GM12878 (cell line): ENCODE data around the gene SOCS1. TPM values are rescaled to one million over a fixed set of nuclear protein-coding genes. Genes with fewer than 3 reads are reported as not detected.

Experiments used
- ATAC-seq: fragments of 200-7000 bp; cut with Tn5 transposase; 3 replicates; pipeline ENCODE4 v1.9.1; 2020; ENCODE audit warnings: mild to moderate bottlenecking, moderate library complexity
- BruUV-seq: library from RNA; stranded (reverse); fragments of 400-500 nt; replicated peaks from 2 replicates; lab custom pipeline; 2021; lab: Mats Ljungman, UMichigan
- CTCF ChIA-PET: fragments of 300-600 bp; sonication (Branson Sonifier 250); formaldehyde crosslinking; extraction: SDS; loops from one replicate; lab custom pipeline; 2021; ENCODE audit warnings: inconsistent platforms; lab: Yijun Ruan, JAX
- POLR2A ChIA-PET: fragments of 350-600 bp; formaldehyde crosslinking; extraction: SDS; loops from one replicate; lab custom pipeline; 2021; ENCODE audit warnings: inconsistent platforms; lab: Charles Lee
- RAD21 ChIA-PET: fragments of 300-600 bp; sonication (Branson Sonifier 250); formaldehyde crosslinking; loops from one replicate; lab custom pipeline; 2023; ENCODE audit warnings: antibody characterized with exemption; ENCODE audit not compliant: unreplicated experiment; lab: Charles Lee
- SMC1A ChIA-PET: fragments of 300-600 bp; sonication (Branson Sonifier 250); formaldehyde crosslinking; loops from one replicate; lab custom pipeline; 2023; ENCODE audit not compliant: unreplicated experiment, uncharacterized antibody; lab: Charles Lee
- DNase-seq: peaks from one replicate; pipeline ENCODE4 v3.0.0-alpha.2; 2011; ENCODE audit warnings: low read depth, low spot score
- FAIRE-seq: peaks from 3 replicates; lab custom pipeline; 2011; peaks lifted over from hg19 to GRCh38; lab: Jason Lieb, UNC
- H2AFZ ChIP-seq: 2 replicates; pipeline ENCODE4 v1.6.0; 2011; ENCODE audit warnings: low read depth, low read length, control low read depth; ENCODE audit not compliant: control insufficient read depth
- H3K27ac ChIP-seq: 2 replicates; pipeline ENCODE4 v1.5.1; 2011; ENCODE audit warnings: control low read depth; ENCODE audit not compliant: control insufficient read depth, insufficient read depth
- H3K27me3 ChIP-seq, 2 experiments: replicated peaks in 1 of 2; 2 replicates each; pipeline versions ENCODE4 v1.6.0 to v1.6.1; 2011; ENCODE audit warnings: low read length in 1 of 2; ENCODE audit not compliant: control insufficient read depth in 2 of 2, insufficient read depth in 2 of 2
- H3K36me3 ChIP-seq, 2 experiments: 2 replicates each; pipeline ENCODE4 v1.5.1; 2011; ENCODE audit warnings: low read length in 1 of 2; ENCODE audit not compliant: control insufficient read depth in 2 of 2, insufficient read depth in 2 of 2
- H3K4me1 ChIP-seq: 2 replicates; pipeline ENCODE4 v1.6.1; 2011; ENCODE audit warnings: mild to moderate bottlenecking, low read length, moderate library complexity, mixed read lengths; ENCODE audit not compliant: control insufficient read depth, insufficient read depth
- H3K4me2 ChIP-seq: 2 replicates; pipeline ENCODE4 v1.6.0; 2011; ENCODE audit warnings: control low read depth; ENCODE audit not compliant: control insufficient read depth, insufficient read depth
- H3K4me3 ChIP-seq: fragments of 200-600 bp; sonication (generic); 2 replicates; pipeline ENCODE4 v1.5.1; 2016
- H3K79me2 ChIP-seq: 2 replicates; pipeline ENCODE4 v1.6.0; 2011; ENCODE audit warnings: low read length; ENCODE audit not compliant: control insufficient read depth, insufficient read depth
- H3K9ac ChIP-seq: 2 replicates; pipeline ENCODE4 v1.8.0; 2011; ENCODE audit warnings: low read length, control low read depth, mixed read lengths; ENCODE audit not compliant: control insufficient read depth, insufficient read depth
- H3K9me3 ChIP-seq: replicated peaks from 3 replicates; pipeline ENCODE4 v1.5.1; 2011; ENCODE audit warnings: mild to moderate bottlenecking, low read length; ENCODE audit not compliant: control insufficient read depth, insufficient read depth
- H4K20me1 ChIP-seq: 2 replicates; pipeline ENCODE4 v1.6.0; 2011; ENCODE audit not compliant: control insufficient read depth, insufficient read depth
- ATF7 ChIP-seq: fragments of 450-650 bp; IDR thresholded peaks from 2 replicates; pipeline ENCODE4 v1.6.1; 2016; ENCODE audit warnings: low read depth, mild to moderate bottlenecking
- EP300 ChIP-seq, 2 experiments: fragments of 150-350 bp in 1 of 2; IDR thresholded peaks; 2 replicates each; pipeline ENCODE4 v1.6.1; 2011 to 2012; ENCODE audit warnings: low read depth in 2 of 2, low read length in 2 of 2, borderline replicate concordance in 1 of 2, improper control_type of control experiment in 1 of 2, inconsistent platforms in 1 of 2; ENCODE audit not compliant: control insufficient read depth in 1 of 2
- FOS ChIP-seq: IDR thresholded peaks from 3 replicates; pipeline ENCODE4 v1.6.1; 2011; ENCODE audit warnings: borderline replicate concordance; ENCODE audit not compliant: insufficient read length; ENCODE audit errors: extremely low read depth
- MTA3 ChIP-seq: IDR thresholded peaks from 2 replicates; pipeline ENCODE4 v1.6.1; 2012; ENCODE audit warnings: low read length, inconsistent platforms, borderline replicate concordance
- MXI1 ChIP-seq: fragments of 150-350 bp; IDR thresholded peaks from 2 replicates; pipeline ENCODE4 v1.6.1; 2011; ENCODE audit warnings: low read depth, mild to moderate bottlenecking, inconsistent platforms, low read length, improper control_type of control experiment
- NFIC ChIP-seq: IDR thresholded peaks from 2 replicates; pipeline ENCODE4 v1.6.1; 2012; ENCODE audit warnings: low read depth, mild to moderate bottlenecking, inconsistent platforms, low read length, moderate library complexity
- PKNOX1 ChIP-seq: fragments of 450-650 bp; IDR thresholded peaks from 2 replicates; pipeline ENCODE4 v1.6.1; 2016; ENCODE audit warnings: mild to moderate bottlenecking
- POLR2A ChIP-seq: IDR thresholded peaks from 2 replicates; pipeline ENCODE4 v1.6.1; 2011; ENCODE audit warnings: low read depth, mild to moderate bottlenecking, low read length
- POLR2AphosphoS5 ChIP-seq: IDR thresholded peaks from 2 replicates; pipeline ENCODE4 v1.6.1; 2011; ENCODE audit warnings: mild to moderate bottlenecking, low read length, inconsistent platforms
- RAD21 ChIP-seq: IDR thresholded peaks from 2 replicates; pipeline ENCODE4 v1.6.1; 2011; ENCODE audit warnings: mild to moderate bottlenecking, low read depth, low read length, moderate library complexity; ENCODE audit not compliant: insufficient read depth
- SUZ12 ChIP-seq: fragments of 200-600 bp; sonication (generic); IDR thresholded peaks from one replicate; pipeline ENCODE4 v1.6.1; 2018; ENCODE audit warnings: antibody characterized with exemption, mild to moderate bottlenecking; ENCODE audit not compliant: unreplicated experiment
- TBL1XR1 ChIP-seq: IDR thresholded peaks from 2 replicates; pipeline ENCODE4 v1.6.1; 2012; ENCODE audit warnings: low read depth, low read length, improper control_type of control experiment
- ZBTB33 ChIP-seq: fragments of 450-650 bp; IDR thresholded peaks from 2 replicates; pipeline ENCODE4 v1.6.1; 2017; ENCODE audit warnings: mild to moderate bottlenecking
- ZNF592 ChIP-seq: fragments of 450-650 bp; IDR thresholded peaks from 2 replicates; pipeline ENCODE4 v1.6.1; 2017; ENCODE audit warnings: mild to moderate bottlenecking, moderate library complexity
- ZZZ3 ChIP-seq: IDR thresholded peaks from 2 replicates; pipeline ENCODE4 v1.6.1; 2011; ENCODE audit warnings: low read depth; ENCODE audit not compliant: control insufficient read depth, insufficient read length
- WGBS: methylation state at CpG from one replicate; pipeline ENCODE4 v1.1.6; 2016; ENCODE audit warnings: low lambda C conversion rate; ENCODE audit not compliant: insufficient replicate concordance, insufficient coverage; ENCODE audit errors: missing lambda C conversion rate; 5-methylcytosine and 5-hydroxymethylcytosine counted together
- in situ Hi-C: fragments of 300-500 bp; cut with MboI; formaldehyde crosslinking; loops from 9 replicates; pipeline ENCODE4 v1.14.3; 2018; ENCODE audit warnings: mixed read lengths
- intact Hi-C: fragments of 100-400 bp; cut with micrococcal nuclease; formaldehyde crosslinking; loops from one replicate; pipeline ENCODE4 v1.14.2; 2022; ENCODE audit not compliant: unreplicated experiment
- polyA plus RNA-seq, 11 experiments: library from polyadenylated mRNA; depleted of rRNA in 4 of 11; unstranded in 6 of 11; stranded (reverse) in 5 of 11; fragments of >200 nt; fragmentation: Nextera tagmentation in 4 of 11; fragmentation: Illumina TruSeq in 1 of 11; extraction: Ambion mirVana in 4 of 11; extraction: Trizol in 1 of 11; gene quantifications; 1 replicate in 1 of 11; 2 replicates in 10 of 11; pipeline versions ENCODE4 v1.2.1 to v1.2.3, GENCODE V29; 2011 to 2016; ENCODE audit warnings: inconsistent platforms in 2 of 11, missing spikeins in 2 of 11, low read depth in 1 of 11
- total RNA-seq, 4 experiments: library from RNA; depleted of rRNA in 3 of 4; stranded (reverse); fragments of >200 nt in 3 of 4; fragmentation: Illumina TruSeq in 1 of 4; extraction: Trizol in 1 of 4; gene quantifications; 2 replicates each; pipeline versions ENCODE4 v1.2.1 to v1.2.3, GENCODE V29; 2013 to 2021

SOCS1 gene
- total and polyA plus RNA-seq, 10 of the 15 experiments (the other 5 are each of a cell fraction or from before 2014, with no cell fraction given): 0.42 to 39.8 (median 11.2) TPM

GRCh38 chr16:11240636-11241473 lies 15.1 kb downstream of the SOCS1 start:
- intact Hi-C loops (no loop called here), in situ Hi-C loops (no loop called here)
- no peaks in the 10 kb centered on the region for H3K27me3 ChIP-seq
- SMC1A ChIA-PET: no interaction called here
- 73% methylated on average over 10 of the region's 10 CpGs for WGBS
- no TSS peak for BruUV-seq
- H4K20me1 ChIP-seq: no peaks in the 10 kb centered on the region
- DNase-seq (no peak), ATAC-seq (no peak), FAIRE-seq (no peak)
- H3K9me3 ChIP-seq: no peaks in the 10 kb centered on the region
- H3K4me3 ChIP-seq: no peak overlapping the region
- POLR2A ChIA-PET: interaction anchor here (1.2 kb wide), 1 partner anchor 11 kb away, joined by 5 read pairs; no protein-coding TSS in a partner anchor
- H3K4me1 ChIP-seq: peaks cover 3% of the 10 kb centered on the region; the same call in 1 of the 2 replicates
- CTCF ChIA-PET: no interaction called here
- no peaks in the 10 kb centered on the region for H3K79me2 ChIP-seq
- H2AFZ ChIP-seq: no peak overlapping the region
- RAD21 ChIA-PET: no interaction called here
- no peak overlapping the region for H3K4me2 ChIP-seq
- H3K9ac ChIP-seq: no peak overlapping the region
- no peaks in the 10 kb centered on the region for H3K36me3 ChIP-seq
- H3K27ac ChIP-seq: no peak overlapping the region
- TF ChIP-seq ZBTB33 (no peak), FOS (no peak), PKNOX1 (no peak), SUZ12 (no peak), EP300 (IDR thresholded peaks at IDR 0.05; ENCODE audit: borderline replicate concordance in 1 of 2, control insufficient read depth in 1 of 2, low read depth in 2 of 2, low read length in 2 of 2) (no peak), MXI1 (no peak), ATF7 (no peak), ZNF592 (no peak), MTA3 (no peak), RAD21 (no peak), POLR2AphosphoS5 (no peak), POLR2A (no peak), ZZZ3 (no peak), NFIC (no peak), TBL1XR1 (no peak)
